SU-DHL-6 (cell line): Measurements from ENCODE around the gene CRYZ.

ENCODE experiments used
- EZH2phosphoT487 ChIP-seq: fragments of 200-600 bp; sonication (generic), shearing (Covaris generic); conservative IDR thresholded peaks from 2 replicates; pipeline ENCODE4 v1.6.1; 2018; ENCODE audit warnings: mild to moderate bottlenecking, antibody characterized with exemption, low read length, moderate library complexity, mixed read lengths
- TF ChIP-seq, protein P1 (sequence below): fragments of 200-600 bp; sonication (generic); IDR thresholded peaks from one replicate; pipeline ENCODE4 v1.5.1; 2017; ENCODE audit warnings: antibody characterized with exemption, mild to moderate bottlenecking, low read length, moderate library complexity; ENCODE audit not compliant: insufficient read depth, poor library complexity, severe bottlenecking

DNA sequence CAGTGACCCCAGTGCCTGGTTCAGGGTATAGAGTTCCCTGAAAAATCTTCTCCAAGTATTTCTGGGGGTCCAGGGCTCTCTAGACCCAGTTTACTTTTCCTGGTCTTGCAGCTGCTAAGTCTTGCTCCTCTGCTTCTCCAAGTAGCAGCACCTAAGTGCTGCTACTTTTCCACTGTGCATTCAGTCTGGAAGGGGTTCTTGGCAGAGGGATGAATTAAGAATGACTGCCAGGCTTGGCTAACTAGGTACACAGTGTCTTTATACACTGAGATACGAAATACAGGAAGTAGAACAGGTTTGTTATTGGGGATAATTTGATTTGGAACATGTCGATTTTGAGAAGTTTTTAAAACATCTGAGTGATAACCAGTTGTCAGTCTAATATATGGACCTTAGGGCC is 35.0 kb downstream of the CRYZ start:
- TF ChIP-seq, protein P1, sequence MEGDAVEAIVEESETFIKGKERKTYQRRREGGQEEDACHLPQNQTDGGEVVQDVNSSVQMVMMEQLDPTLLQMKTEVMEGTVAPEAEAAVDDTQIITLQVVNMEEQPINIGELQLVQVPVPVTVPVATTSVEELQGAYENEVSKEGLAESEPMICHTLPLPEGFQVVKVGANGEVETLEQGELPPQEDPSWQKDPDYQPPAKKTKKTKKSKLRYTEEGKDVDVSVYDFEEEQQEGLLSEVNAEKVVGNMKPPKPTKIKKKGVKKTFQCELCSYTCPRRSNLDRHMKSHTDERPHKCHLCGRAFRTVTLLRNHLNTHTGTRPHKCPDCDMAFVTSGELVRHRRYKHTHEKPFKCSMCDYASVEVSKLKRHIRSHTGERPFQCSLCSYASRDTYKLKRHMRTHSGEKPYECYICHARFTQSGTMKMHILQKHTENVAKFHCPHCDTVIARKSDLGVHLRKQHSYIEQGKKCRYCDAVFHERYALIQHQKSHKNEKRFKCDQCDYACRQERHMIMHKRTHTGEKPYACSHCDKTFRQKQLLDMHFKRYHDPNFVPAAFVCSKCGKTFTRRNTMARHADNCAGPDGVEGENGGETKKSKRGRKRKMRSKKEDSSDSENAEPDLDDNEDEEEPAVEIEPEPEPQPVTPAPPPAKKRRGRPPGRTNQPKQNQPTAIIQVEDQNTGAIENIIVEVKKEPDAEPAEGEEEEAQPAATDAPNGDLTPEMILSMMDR = no peak
- TF ChIP-seq EZH2phosphoT487 = no peak
